NCI-H2081 treated with DMSO at 0.1 percent for 48 hours (cell line): ENCODE results near the gene WLS.
"Not testable (repeated sequence)": the region's sequence is repeated elsewhere in the genome, so short reads cannot be mapped to it uniquely, and the experiment has no call there.

Experiments
- DNase-seq: peaks from one replicate; lab custom pipeline; 2025; lab: John Stamatoyannopoulos, UW

Gene WLS

GRCh38 chr1:68198752-68199151, 33.6 kb downstream of the WLS start:
- DNase-seq = peak; percentile 32

GRCh38 chr1:68197891-68198290, 34.4 kb downstream of the WLS start:
- DNase-seq = peak; percentile 71

DNA sequence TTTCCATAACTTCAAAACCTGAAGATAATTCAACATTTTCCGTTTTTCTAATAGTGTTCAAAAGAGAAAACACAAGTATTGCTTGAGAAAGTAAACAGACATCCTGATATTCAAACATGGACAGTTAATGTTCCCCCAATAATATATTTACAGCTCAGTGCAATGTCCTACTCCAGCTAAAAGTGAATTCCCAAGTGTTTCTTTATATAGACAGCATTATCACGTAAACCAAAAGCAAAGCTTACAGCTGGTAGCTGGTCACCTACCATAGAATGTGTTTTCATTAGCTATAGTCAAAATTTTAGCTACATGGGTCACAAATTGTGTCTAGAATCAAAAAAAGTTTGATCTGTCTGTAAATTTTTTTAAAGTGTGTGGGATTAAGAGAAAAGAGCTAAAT, 34.9 kb downstream of the WLS start:
- no peak for DNase-seq

- DNase-seq = no peak
Observed at GRCh38 chr1:68196676-68197075, 35.6 kb downstream of the WLS start.

DNA sequence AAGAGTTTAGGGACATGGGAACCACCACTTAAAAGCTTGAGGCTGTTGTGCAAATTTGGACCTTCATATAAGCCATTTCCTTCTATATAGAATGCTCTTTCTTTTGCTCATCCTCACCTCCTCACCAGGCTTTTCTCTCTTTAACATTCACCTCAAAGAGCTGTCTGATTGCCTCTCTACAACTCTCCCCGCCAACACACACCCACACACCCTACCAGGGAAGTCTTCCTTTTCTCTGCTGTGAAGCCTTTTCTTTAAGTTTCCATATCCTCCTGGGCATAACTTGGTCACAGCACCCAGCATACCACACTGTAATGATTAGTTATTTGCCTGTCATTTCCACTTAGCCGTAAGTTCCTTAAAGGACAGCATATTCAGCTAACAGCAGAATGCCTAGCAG, 40.6 kb downstream of the WLS start:
- no peak for DNase-seq

DNA sequence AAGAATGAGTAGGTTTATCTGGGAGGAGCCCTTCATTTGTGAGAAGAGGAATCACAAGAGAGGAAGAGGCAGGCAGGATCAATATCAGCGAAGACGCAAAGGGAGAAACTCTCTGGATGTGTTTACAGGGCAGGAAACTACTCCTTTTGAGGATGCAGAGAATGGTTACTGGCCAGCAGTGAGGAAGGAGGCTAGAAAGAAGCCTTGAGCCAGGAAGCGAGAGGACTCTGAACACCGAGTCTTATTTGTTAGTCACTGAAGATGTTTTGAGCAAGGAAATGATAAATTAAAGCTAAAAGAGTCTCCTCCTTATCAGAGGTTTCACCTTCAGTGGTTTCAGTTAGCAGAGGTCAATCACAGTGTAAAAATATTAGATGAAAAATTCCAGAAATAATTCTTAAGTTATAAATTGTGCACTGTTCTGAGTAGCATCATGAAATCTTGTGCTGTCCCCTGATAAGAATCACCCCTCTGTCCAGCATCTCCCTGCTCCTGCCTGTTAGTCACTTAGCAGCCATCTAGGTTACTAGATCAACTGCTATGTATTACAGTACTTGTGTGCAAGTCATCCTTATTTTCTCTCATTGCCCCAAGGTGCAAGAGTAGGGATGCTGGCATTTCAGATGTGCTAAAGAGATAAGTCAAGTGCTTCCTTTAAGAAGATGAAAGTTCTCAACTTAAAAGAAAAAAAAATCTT, 43.5 kb downstream of the WLS start:
- DNase-seq = no peak

DNA sequence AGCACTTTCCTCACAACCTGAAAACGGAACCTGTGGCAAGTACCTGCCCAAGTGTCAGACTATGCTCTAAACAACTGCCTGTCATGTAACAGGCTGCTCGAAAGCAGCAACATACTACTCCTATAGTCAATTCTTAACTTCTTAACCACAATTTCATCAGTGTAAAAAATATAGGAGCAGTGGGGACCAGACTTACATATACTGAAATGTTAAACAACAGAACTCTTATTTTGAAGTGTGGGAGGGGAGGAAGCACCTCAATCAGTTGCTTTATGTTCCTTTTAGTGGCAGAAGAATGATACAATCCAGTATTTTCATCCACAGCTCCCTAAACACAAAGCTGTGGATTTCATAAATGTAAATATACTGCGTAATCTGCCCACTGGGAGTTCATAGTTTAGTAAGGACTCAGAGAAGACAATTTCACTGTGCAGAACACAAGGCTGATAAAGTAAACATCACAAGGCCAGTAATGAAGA, 44.2 kb downstream of the WLS start:
- DNase-seq = no peak

- DNase-seq = no peak
Observed at GRCh38 chr1:68185743-68186142, 46.6 kb downstream of the WLS start.

GRCh38 chr1:68183895-68184294, 48.4 kb downstream of the WLS start:
- DNase-seq = no peak

DNA sequence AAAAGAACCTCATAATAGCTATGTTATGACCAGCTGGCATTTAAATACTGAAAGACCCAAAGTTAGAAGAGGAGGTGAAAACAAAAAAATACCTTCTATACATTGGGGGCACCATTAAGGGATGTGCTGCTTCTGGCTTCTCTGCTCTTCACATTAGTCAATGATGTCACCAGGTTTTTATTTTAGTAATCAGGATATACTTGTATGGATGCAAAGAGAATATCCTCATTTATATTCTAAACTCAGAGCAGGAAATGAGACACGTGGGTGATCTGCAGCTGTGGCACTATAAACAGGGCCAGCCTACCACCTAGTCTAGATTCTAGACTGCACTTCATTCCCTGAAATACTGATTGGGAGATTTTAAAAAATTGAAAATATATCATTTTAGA, 51.2 kb downstream of the WLS start:
- DNase-seq = no peak

GRCh38 chr1:68180441-68181164, 51.7 kb downstream of the WLS start:
- no peak for DNase-seq

DNA sequence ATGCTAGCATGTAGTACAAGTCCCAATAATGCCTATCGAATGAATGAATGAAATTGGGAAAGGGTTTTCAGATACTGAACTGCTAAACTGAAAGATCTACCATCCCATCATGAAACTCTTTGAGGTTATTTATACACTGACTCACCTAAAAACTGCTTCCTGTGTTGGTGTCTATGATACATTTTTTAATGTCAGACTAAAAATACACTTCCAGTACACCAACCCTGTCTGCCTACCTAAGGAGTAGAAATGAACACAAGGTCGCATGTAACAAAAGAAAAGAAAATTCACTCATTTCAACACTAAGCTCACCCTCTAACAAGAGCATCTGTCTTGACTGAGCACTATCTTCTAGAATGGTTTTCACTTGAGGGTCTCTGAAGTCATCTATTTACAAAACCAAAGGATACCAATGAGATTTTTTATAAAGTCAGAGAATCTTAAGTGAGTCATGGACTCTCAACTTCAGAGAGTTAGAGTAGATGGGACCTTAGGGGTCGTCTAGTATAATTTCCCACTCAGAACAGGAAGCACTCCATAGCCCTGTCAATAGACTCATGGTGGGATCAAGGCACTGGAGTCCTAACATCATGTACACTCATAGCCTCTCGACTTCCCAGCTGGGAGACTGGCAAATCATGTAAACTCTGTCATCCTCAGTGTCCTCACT, 53.4 kb downstream of the WLS start:
- DNase-seq = no peak

GRCh38 chr1:68175621-68176398, 56.5 kb downstream of the WLS start:
- peak; percentile 33 for DNase-seq

DNA sequence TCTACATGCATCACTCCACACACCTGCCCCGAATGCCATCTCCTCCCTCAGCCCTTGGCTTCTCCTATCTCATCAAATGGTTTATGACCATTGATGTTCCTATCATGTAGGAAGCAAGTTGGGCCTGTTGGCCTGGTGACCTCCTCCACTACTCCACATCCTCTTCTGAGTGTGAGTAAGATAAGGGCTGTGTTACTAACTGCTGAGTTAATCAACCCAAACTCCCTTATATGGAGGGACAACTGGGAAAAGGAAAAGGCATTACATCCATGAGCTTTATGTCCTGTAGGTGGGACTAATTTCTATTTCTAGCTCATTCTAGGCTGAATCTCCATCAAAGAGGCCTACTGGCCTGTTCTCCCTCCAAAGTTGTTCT, 57.6 kb downstream of the WLS start:
- no peak for DNase-seq

- no peak for DNase-seq
Observed at GRCh38 chr1:68173936-68174737, 58.2 kb downstream of the WLS start.

DNA sequence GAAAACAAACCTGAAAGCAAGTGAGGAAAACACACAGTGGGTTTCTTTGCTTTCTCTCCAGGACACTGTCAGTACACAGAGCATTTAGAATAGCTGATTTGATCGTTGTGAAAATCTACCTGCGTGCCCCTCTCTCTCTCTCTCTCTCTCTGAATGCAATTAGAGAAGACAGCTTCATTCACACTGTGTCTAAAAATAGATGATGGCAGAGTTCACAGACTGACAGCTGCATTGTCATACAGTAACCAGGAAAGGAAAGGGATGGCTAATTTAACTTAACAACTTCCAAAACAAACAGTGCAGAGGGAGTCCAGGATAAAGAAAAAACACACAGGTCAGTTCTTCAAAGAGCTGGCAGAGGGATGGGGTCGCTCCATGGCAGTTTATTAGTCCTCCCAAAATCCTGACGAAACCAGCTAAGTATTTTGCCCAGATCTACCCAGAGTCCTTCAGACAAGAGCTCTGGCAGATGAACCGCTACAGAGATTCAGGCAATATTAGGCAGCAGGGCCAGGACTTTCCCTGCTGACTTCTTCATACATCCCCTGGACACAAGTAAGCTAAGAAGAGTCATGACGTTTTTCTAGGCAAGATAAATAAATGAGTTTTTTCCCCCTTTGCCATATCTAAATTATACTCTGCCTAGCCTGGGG, 58.9 kb downstream of the WLS start:
- DNase-seq = peak; percentile 78

- not testable (repeated sequence) for DNase-seq
Observed at GRCh38 chr1:68171795-68172194, 60.5 kb downstream of the WLS start.

GRCh38 chr1:68168545-68169171, 63.7 kb downstream of the WLS start:
- DNase-seq = no peak

DNA sequence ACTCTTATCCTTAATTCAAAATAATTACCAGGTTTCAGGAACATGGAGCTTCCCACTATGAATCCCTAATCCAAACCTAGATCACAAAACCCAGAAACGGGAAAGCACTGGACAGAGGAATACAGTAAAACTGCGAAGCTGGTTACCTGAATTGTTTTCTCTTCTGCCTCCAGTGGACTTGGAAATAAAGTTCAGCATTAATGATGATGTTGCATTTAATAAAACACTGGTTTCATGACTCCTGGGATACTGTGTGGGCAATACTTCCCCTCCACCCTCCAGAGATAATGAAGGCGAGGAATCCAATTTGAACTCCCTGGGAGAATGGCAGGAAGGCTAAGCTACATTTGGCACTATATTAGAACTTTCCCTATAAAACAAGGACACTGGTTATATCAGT, 65.1 kb downstream of the WLS start:
- DNase-seq = no peak

- DNase-seq = no peak
Observed at GRCh38 chr1:68166348-68166747, 66.0 kb downstream of the WLS start.

- DNase-seq = no peak
Observed at GRCh38 chr1:68165665-68166064, 66.7 kb downstream of the WLS start.
